Prostate gland (tissue), 2 donors: ENCODE data around the gene HLA-DOB. TPM values are rescaled to one million over a fixed set of nuclear protein-coding genes. Genes with fewer than 3 reads are reported as not detected.
A peak's percentile ranks its signal among the peaks of the same experiment; 100 is the strongest.

Experiments
- DNase-seq: peaks from one replicate; pipeline ENCODE4 v3.0.0-alpha.2; 2019; ENCODE audit warnings: low spot score
- H3K27ac ChIP-seq, 2 donors: fragments of 200-600 bp; sonication (generic); 2 replicates each; pipeline ENCODE4 v1.5.1; 2017 to 2019
- H3K27me3 ChIP-seq: fragments of 200-600 bp; sonication (generic); replicated peaks from 2 replicates; pipeline ENCODE4 v1.5.1; 2019; ENCODE audit not compliant: insufficient read depth
- H3K36me3 ChIP-seq, 2 donors: fragments of 200-600 bp; sonication (generic); 1 replicate in 1 of 2; 2 replicates in 1 of 2; pipeline versions ENCODE4 v1.5.1 to v1.8.1; 2017 to 2019
- H3K4me1 ChIP-seq: fragments of 200-600 bp; sonication (generic); replicated peaks from 2 replicates; pipeline ENCODE4 v1.5.1; 2019
- H3K4me3 ChIP-seq, 2 donors: fragments of 200-600 bp; sonication (generic); 2 replicates each; pipeline ENCODE4 v1.5.1; 2017 to 2019
- H3K9me3 ChIP-seq: fragments of 200-600 bp; sonication (generic); 2 replicates; pipeline ENCODE4 v1.5.1; 2017
- POLR2A ChIP-seq: fragments of 450-650 bp; IDR thresholded peaks from one replicate; pipeline ENCODE4 v1.6.1; 2016; ENCODE audit warnings: antibody characterized with exemption, mild to moderate bottlenecking
- POLR2AphosphoS5 ChIP-seq: sonication (generic); formaldehyde crosslinking; IDR thresholded peaks from one replicate; pipeline ENCODE4 v1.6.1; 2017; ENCODE audit warnings: antibody characterized with exemption
- WGBS: methylation state at CpG from one replicate; pipeline ENCODE4 v1.1.5; 2018; 5-methylcytosine and 5-hydroxymethylcytosine counted together
- intact Hi-C: fragments of 100-400 bp; cut with DNase I; formaldehyde crosslinking; loops from one replicate; pipeline ENCODE4 v1.14.2; 2022
- total RNA-seq, 2 donors: library from RNA; depleted of rRNA; stranded (reverse); fragments of >200 nt; gene quantifications; one replicate each; pipeline ENCODE4 v1.1.0, GENCODE V29; 2016
- TF ChIP-seq, protein P1 (sequence below), 4 experiments: fragments of 200-600 bp in 2 of 4; fragments of 450-650 bp in 2 of 4; sonication (generic) in 2 of 4; IDR thresholded peaks; 1 replicate in 3 of 4; 2 replicates in 1 of 4; pipeline ENCODE4 v1.5.1; 2016 to 2019; ENCODE audit warnings: antibody characterized with exemption in 4 of 4, mild to moderate bottlenecking in 2 of 4, moderate library complexity in 2 of 4

HLA-DOB gene
- total RNA-seq, 2 donors from 2014 or later, result 0.41 TPM; not detected in 1

DNA sequence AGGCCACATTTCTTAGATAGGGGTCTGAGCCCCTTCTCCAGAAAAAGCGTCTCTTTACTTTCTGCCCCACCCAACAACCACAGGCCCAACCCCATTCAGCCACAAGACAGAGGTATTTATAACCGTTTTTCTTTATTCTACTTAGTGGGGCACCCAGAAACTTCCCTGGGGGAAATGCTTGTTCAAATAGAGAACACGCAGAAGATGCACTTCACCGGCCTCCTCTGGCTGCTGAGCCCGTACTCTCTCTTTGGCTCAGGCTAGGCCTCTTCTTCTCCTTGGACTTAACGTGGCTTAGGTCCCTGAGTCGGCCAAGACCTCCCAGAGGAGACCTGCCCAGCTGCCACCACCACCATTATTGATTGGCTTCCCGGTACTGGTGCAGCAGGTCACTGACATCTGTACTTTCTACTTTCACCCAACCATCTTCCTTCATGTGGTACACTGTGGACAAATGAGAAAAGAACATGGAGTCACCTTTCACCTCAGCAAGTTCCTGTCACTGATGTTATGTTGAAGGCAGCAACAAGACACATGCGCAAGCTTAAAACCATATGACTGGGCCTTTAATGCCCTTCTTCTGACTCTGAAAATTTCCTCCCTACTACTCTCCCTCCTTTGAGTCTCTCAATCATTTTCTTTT, 23.9 kb upstream of the HLA-DOB start:
- no peak for TF ChIP-seq POLR2A
- no peak for TF ChIP-seq POLR2AphosphoS5
- TF ChIP-seq, protein P1, sequence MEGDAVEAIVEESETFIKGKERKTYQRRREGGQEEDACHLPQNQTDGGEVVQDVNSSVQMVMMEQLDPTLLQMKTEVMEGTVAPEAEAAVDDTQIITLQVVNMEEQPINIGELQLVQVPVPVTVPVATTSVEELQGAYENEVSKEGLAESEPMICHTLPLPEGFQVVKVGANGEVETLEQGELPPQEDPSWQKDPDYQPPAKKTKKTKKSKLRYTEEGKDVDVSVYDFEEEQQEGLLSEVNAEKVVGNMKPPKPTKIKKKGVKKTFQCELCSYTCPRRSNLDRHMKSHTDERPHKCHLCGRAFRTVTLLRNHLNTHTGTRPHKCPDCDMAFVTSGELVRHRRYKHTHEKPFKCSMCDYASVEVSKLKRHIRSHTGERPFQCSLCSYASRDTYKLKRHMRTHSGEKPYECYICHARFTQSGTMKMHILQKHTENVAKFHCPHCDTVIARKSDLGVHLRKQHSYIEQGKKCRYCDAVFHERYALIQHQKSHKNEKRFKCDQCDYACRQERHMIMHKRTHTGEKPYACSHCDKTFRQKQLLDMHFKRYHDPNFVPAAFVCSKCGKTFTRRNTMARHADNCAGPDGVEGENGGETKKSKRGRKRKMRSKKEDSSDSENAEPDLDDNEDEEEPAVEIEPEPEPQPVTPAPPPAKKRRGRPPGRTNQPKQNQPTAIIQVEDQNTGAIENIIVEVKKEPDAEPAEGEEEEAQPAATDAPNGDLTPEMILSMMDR (IDR thresholded peaks at IDR 0.05), result no peak

DNA sequence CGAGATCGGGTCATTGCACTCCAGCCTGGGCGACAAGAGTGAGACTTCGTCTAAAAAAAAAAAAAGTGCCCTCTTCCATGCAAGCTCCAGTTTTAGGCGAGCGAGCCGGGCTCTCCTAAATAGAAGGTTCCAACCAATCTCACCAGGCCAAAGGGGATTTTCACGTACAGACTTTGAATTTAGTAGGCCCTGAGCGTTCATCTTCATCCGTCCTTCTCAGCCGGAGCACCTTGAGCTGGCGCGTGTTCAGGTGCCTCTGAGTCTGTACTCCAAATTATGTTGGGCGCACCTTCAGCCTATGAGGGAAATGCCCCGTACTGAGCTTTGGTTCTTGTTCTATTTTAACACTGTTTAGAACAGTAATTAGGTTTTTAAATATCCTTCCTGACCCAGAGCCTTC, 22.6 kb upstream of the HLA-DOB start:
- no peak for TF ChIP-seq POLR2AphosphoS5
- TF ChIP-seq, protein P1 (IDR thresholded peaks at IDR 0.05), result no peak
- no peak for TF ChIP-seq POLR2A
- Histone ChIP-seq H3K4me3 (no peak overlapping the region), H3K27me3 (no peaks in the 10 kb centered on the region), H3K36me3 (no peaks in the 10 kb centered on the region), H3K9me3 (no peaks in the 10 kb centered on the region), H3K4me1 (peaks cover 2% of the 10 kb centered on the region), H3K27ac (peak overlapping the region; percentile 94 to 96)
- no peak for DNase-seq
- WGBS, result 93% methylated on average over 15 of the region's 15 CpGs
- intact Hi-C loops, result loop anchor here (5.0 kb wide), 1 partner anchor 33 kb away; no protein-coding TSS in a partner anchor

More for the DNA sequence above, 23.9 kb upstream of the HLA-DOB start:
- Histone ChIP-seq H3K4me3 (no peak overlapping the region), H3K27me3 (no peaks in the 10 kb centered on the region), H3K27ac (no peak overlapping the region), H3K36me3 (no peaks in the 10 kb centered on the region), H3K4me1 (peaks cover 2% of the 10 kb centered on the region), H3K9me3 (no peaks in the 10 kb centered on the region)
- WGBS, result 88% methylated on average over 9 of the region's 9 CpGs
- no peak for DNase-seq
- intact Hi-C loops, result loop anchor here (5.0 kb wide), 1 partner anchor 127 kb away; the partner anchor contains the start of gene BRD2

DNA sequence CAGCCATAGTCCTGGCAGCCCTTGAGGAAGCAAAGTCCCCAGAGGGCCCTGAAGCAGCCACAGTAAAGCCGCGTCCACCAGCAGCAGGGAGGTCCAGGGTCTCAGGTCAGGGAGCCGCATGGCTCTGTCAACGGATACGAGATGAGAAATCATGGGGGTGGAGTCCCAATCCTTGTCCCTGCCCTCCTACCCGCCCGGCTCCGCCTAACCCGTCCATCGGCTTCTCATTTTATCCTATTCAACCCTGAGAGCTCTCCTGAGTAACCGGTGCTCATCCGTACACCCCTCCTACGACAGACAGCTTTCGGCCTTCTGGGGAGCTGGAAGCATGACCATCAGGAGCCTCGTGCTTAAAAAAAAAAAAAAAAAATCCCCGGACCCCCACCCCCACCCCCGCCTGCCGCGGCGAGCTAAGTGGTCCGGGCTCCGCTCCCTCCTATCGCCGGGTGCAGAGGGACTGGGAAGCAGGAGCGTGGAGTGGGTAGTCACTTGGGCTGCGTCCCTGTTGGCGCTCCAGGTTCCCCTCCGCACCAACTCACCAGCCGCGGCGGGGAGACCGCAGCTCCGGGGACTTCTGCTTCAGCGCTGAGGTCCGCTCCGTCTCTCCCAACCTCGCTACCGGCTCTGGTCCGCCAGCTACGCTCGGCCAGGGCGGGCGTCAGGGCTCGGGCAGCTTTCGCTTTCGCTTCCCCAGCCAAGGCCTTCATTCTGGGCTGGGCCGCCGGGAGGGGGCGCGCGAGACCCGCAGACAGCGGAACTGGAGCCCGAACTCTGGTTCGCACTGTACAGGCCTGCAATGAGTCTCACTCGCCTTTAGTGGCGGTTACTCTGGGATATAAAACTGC, 21.5 kb upstream of the HLA-DOB start, which contains the start of gene TAP2:
Gene TAP2, minus strand, starts transcription at position 626 of the 845 bp plus-strand sequence. Its CDS starts 506 bp downstream, at position 120.
- intact Hi-C loops, result loop anchor here (1.0 to 5.0 kb wide), 2 partner anchors 15 to 34 kb away; partner anchors contain the start of gene TAP1
- Histone ChIP-seq H3K27me3 (no peaks in the 10 kb centered on the region), H3K9me3 (no peaks in the 10 kb centered on the region), H3K4me1 (peaks cover 2% of the 10 kb centered on the region), H3K27ac (peak within 1 kb of the TSS; percentile 94 to 96), H3K4me3 (peak within 1 kb of the TSS; percentile 61 to 81), H3K36me3 (no peaks in the 10 kb centered on the region)
- TF ChIP-seq POLR2A (peak; percentile 75), POLR2AphosphoS5 (peak; percentile 93)
- TF ChIP-seq, protein P1 (IDR thresholded peaks at IDR 0.05), result peak; percentile 85 to 99 (median 98)
- peak; percentile 94 for DNase-seq
- WGBS, result under 1% methylated on average over 57 of the region's 57 CpGs

- H3K4me3 ChIP-seq, result peak overlapping the region; percentile 61 to 81
- H3K9me3 ChIP-seq, result no peaks in the 10 kb centered on the region
- TF ChIP-seq, protein P1 (IDR thresholded peaks at IDR 0.05), result no peak
- TF ChIP-seq POLR2AphosphoS5, result no peak
- no peak for TF ChIP-seq POLR2A
- intact Hi-C loops, result loop anchor here (1.0 to 5.0 kb wide), 2 partner anchors 16 to 35 kb away; partner anchors contain the start of gene TAP1
- H3K4me1 ChIP-seq, result no peaks in the 10 kb centered on the region
- H3K27ac ChIP-seq, result peak overlapping the region; percentile 94 to 96
- 27% methylated on average over 11 of the region's 12 CpGs for WGBS
- no peak for DNase-seq
- no peaks in the 10 kb centered on the region for H3K27me3 ChIP-seq
- H3K36me3 ChIP-seq, result no peaks in the 10 kb centered on the region
These were observed 20.9 kb upstream of the HLA-DOB start for GRCh38 chr6:32837651-32838113.
